ENCODE data around the gene PAEP.

The PAEP gene

GRCh38 chr9:135551456-135551855 is 10.1 kb upstream of the PAEP start:
- no peak for DNase-seq (ENCODE audit: low read depth)
- TF ChIP-seq CTCF (conservative IDR thresholded peaks at IDR 0.05; ENCODE audit: low read depth, low read length) = no peak
- H3K4me3 ChIP-seq (ENCODE audit: low read length) = no peak overlapping the region

- H3K4me3 ChIP-seq (ENCODE audit: low read length) = no peak overlapping the region
- TF ChIP-seq CTCF (conservative IDR thresholded peaks at IDR 0.05; ENCODE audit: low read depth, low read length) = no peak
- no peak for DNase-seq (ENCODE audit: low read depth)
Observed at GRCh38 chr9:135552021-135552697, 9.4 kb upstream of the PAEP start.

GRCh38 chr9:135552698-135553171 is 8.8 kb upstream of the PAEP start:
- no peak for TF ChIP-seq CTCF (conservative IDR thresholded peaks at IDR 0.05; ENCODE audit: low read depth, low read length)
- H3K4me3 ChIP-seq (ENCODE audit: low read length) = no peak overlapping the region
- DNase-seq (ENCODE audit: low read depth) = no peak

- TF ChIP-seq CTCF (conservative IDR thresholded peaks at IDR 0.05; ENCODE audit: low read depth, low read length) = no peak
- no peak overlapping the region for H3K4me3 ChIP-seq (ENCODE audit: low read length)
- DNase-seq (ENCODE audit: low read depth) = no peak
Observed at GRCh38 chr9:135554718-135555117, 6.8 kb upstream of the PAEP start.

- H3K4me3 ChIP-seq (ENCODE audit: low read length) = no peak overlapping the region
- no peak for TF ChIP-seq CTCF (conservative IDR thresholded peaks at IDR 0.05; ENCODE audit: low read depth, low read length)
- no peak for DNase-seq (ENCODE audit: low read depth)
Observed at GRCh38 chr9:135555203-135555602, 6.4 kb upstream of the PAEP start.

- no peak for TF ChIP-seq CTCF (conservative IDR thresholded peaks at IDR 0.05; ENCODE audit: low read depth, low read length)
- DNase-seq (ENCODE audit: low read depth) = no peak
- H3K4me3 ChIP-seq (ENCODE audit: low read length) = no peak overlapping the region
Observed at GRCh38 chr9:135555910-135556309, 5.6 kb upstream of the PAEP start.

- H3K4me3 ChIP-seq (ENCODE audit: low read length) = no peak overlapping the region
- DNase-seq (ENCODE audit: low read depth) = no peak
- TF ChIP-seq CTCF (conservative IDR thresholded peaks at IDR 0.05; ENCODE audit: low read depth, low read length) = no peak
Observed at GRCh38 chr9:135559606-135560005, 1.9 kb upstream of the PAEP start.
